C4-2B (cell line): ENCODE measurements around the gene OR7C2.

Experiments used
- ZFX ChIP-seq: fragments of 450-650 bp; IDR thresholded peaks from 2 replicates; pipeline ENCODE4 v1.6.1; 2017
- TF ChIP-seq, protein P1 (sequence below): fragments of 450-650 bp; conservative IDR thresholded peaks from 2 replicates; pipeline ENCODE4 v1.5.1; 2017; ENCODE audit warnings: mild to moderate bottlenecking

DNA sequence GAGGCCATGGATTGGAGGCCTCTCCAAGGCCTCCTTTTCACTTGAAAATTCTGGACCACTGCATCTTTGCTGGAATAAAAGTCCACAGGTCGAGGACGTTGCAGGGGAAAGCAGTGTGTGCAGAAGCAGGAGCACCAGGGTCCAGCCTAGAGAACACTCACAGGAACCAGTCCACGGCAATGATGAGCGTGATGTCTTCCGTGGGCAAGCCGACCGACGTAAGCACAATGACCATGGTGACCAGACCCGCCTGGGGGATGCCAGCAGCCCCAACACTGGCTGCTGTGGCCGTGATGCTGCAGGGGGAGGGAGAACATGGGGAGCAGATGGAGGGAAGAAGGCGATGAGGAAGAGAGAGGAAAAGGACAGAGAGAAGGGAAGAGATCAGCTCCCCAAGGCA is 11.5 kb downstream of the OR7C2 start:
- TF ChIP-seq, protein P1, sequence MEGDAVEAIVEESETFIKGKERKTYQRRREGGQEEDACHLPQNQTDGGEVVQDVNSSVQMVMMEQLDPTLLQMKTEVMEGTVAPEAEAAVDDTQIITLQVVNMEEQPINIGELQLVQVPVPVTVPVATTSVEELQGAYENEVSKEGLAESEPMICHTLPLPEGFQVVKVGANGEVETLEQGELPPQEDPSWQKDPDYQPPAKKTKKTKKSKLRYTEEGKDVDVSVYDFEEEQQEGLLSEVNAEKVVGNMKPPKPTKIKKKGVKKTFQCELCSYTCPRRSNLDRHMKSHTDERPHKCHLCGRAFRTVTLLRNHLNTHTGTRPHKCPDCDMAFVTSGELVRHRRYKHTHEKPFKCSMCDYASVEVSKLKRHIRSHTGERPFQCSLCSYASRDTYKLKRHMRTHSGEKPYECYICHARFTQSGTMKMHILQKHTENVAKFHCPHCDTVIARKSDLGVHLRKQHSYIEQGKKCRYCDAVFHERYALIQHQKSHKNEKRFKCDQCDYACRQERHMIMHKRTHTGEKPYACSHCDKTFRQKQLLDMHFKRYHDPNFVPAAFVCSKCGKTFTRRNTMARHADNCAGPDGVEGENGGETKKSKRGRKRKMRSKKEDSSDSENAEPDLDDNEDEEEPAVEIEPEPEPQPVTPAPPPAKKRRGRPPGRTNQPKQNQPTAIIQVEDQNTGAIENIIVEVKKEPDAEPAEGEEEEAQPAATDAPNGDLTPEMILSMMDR: no peak
- TF ChIP-seq ZFX: no peak
